HUDEP-2 (cell line): Measurements from ENCODE around the gene ARHGDIG.
A peak's percentile ranks its signal among the peaks of the same experiment; 100 is the strongest.

Experiments
- DNase-seq, 76 experiments: peaks; one replicate each; lab custom pipeline; 2025; ENCODE audit not compliant: unreplicated experiment in 76 of 76; lab: John Stamatoyannopoulos, UW

Gene ARHGDIG

GRCh38 chr16:293043-293775 is 12.8 kb downstream of the ARHGDIG start:
- DNase-seq = no peak

DNA sequence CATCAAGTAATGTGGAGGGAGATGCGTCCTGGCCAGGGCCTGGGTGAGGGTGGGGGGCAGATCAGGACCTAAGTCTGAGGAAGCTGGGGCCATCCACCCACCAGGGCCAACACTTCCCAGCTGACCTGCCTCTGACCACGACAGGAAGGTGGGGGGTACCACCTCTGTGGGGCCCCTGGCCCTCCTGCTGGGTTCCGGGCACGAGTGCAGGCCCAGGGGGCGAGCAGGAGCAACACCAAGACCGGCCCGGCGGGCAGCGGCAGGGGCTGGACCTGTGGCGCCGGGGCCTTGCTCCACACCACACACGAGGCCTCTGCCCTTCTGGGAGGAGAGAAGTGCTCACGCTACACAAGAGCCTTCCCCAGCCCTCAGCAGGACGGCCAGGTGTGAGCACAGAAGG is 15.9 kb downstream of the ARHGDIG start:
- no peak for DNase-seq

DNA sequence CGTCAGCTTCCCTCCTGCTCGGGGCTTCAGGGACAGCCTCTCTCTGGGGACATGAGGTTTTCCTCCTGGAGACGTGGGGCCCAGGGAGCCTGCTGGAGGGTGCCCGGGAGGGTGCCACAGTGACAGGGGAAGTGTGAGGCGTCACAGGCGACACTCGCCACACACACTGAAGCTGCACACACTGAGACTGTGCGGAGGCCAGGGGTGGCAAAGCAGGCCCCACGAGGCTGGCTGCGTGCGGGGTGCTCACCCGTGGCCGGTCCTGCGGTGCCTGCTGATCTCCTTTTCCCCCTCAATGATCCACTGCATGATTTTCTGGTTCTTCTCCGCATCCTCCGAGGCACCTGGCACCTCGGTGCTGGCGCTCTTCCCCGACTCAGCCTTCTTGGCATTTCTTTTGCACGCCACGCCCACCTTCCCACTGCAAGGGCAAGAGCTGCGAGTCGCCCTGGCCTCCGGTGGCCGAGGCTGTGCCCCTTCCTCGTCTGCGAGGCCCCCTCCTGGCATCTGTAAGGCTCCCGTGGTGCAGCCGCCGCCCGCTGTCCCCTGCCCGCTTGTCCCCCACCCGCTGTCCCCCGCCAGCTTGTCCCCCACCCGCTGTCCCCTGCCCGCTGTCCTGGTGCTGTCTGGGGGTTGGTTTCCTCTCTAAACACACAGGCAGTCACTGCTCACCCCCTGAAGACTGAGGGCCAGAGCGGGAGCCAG is 16.6 kb downstream of the ARHGDIG start:
- no peak for DNase-seq

GRCh38 chr16:297832-298231 is 17.4 kb downstream of the ARHGDIG start:
- DNase-seq = no peak

- DNase-seq = no peak
Observed at GRCh38 chr16:301235-301634, 20.8 kb downstream of the ARHGDIG start.

GRCh38 chr16:301950-302349 is 21.6 kb downstream of the ARHGDIG start:
- DNase-seq = no peak

GRCh38 chr16:303760-304505 is 23.5 kb downstream of the ARHGDIG start:
- DNase-seq = peak in 8 of 76 experiments; percentile 4 to 17 (median 8)

GRCh38 chr16:305916-306626 is 25.7 kb downstream of the ARHGDIG start:
- no peak for DNase-seq

DNA sequence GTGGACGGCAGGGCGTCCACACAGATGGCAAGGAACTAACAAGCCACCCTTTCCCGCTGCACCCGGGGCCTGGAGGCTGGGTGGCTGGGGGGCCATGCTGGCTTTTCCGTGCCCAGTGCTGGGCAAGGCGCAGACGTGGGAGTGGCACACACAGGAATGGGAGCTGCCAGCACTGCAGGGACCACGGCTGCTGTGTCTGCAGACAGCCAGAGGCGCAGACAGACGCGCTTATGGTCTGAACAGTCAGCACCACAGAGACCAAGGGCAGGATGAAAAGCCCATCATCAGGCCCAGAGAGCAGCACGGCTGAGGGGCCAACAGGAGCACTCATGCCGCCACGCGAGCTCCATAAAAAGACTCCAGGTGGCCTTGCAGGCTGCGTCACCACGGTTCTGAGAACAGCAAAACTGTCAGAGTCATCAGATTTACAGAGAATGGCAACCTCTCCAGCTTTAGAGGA is 26.6 kb downstream of the ARHGDIG start:
- DNase-seq = no peak

GRCh38 chr16:307691-308312 is 27.4 kb downstream of the ARHGDIG start:
- no peak for DNase-seq

DNA sequence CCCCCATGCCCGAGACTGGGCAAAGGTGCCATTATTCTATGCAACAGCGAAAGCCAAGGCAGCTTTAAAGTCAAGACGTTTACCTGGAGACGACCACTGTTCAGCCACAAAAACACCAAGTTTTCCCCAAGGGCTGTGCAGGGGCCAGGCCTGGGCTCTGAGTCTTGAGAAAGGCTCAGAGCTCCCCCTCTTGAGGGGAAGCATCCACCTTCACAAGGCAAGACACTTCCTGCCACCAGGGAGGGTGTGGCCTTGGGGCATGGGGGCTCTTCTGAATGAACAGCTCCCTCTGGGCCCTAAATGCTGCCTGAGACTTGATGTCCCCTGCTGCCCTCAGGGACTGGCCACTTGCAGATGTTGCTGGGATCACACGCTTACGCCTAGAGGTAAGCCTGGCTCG is 29.1 kb downstream of the ARHGDIG start:
- DNase-seq = no peak

GRCh38 chr16:311725-312124 is 31.3 kb downstream of the ARHGDIG start:
- DNase-seq = no peak

GRCh38 chr16:314351-314750 is 34.0 kb downstream of the ARHGDIG start:
- DNase-seq = no peak

- DNase-seq = no peak
Observed at GRCh38 chr16:314795-315299, 34.5 kb downstream of the ARHGDIG start.

GRCh38 chr16:316741-317464 is 36.5 kb downstream of the ARHGDIG start:
- DNase-seq = no peak

DNA sequence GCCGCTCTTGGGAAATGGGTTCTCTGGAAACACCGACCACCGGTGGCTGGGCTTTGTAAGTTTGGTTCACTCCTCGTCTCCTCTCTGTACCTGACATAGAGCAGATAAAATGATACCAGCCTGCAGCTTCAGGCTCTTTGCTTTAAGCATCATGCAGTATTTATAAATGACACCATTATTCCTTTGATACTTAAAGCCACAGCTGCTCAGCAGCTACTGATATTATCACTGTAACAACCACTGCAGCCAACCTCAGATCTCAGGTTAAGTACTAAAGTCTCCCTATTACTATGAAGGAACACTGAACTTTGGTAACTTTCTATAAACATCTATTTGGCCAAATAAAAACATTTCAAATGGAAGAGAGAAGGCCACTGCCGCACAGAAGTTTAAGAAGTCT is 37.2 kb downstream of the ARHGDIG start:
- no peak for DNase-seq

DNA sequence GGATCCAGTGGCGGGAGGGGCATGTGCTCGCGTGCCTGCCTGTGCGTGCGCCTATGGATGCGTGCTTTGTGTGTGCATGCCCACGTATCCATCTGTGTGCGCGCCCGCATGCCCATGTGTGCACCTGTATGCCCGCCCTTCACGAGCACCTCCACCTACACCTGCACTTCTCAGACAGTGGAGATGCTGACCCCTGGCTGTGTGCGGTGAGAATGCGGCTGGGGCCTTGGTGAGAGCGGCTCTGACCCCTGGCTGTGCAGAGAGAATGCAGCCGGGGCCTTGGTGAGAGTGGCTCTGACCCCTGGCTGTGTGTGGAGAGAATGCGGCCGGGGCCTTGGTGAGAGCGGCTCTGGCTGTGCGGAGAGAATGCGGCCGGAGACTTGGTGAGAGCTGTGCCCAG is 38.2 kb downstream of the ARHGDIG start:
- DNase-seq = peak in 1 of 76 experiments; percentile 15

DNA sequence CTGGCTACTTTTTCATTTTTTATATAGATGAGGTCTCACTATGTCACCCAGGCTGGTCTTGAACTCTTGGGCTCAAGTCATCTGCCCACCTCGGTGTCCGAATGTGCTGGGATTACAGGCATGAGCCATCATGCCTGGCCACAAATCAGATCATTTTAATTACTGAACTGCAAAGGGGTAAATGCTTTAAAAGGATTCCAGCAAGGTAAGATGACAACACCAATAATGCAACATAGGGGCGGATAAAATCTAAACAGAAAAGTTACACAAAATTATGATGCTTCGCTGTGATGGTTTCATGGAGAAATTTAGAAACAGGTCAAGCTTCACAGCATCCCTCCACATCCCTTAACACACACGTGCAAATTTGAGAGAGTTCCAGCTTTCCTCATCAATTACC is 39.8 kb downstream of the ARHGDIG start:
- DNase-seq = no peak

DNA sequence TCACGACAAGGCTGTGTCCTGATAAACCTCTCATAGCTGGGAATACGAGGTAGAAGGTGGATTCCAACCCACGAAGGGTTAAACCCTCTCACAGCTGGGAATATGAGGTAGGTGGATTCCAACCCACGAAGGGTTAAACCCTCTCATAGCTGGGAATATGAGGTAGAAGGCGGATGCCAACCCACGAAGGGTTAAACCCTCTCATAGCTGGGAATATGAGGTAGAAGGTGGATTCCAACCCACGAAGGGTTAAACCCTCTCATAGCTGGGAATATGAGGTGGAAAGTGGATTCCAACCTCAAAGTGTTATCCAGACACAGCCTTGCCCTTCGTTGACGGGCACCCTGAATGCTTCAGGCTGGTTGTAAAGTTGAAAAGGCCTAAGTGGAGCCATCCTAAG is 41.1 kb downstream of the ARHGDIG start:
- DNase-seq = no peak
